PC-3 (cell line): ENCODE results near the gene PCNX3. TPM values are rescaled to one million over a fixed set of nuclear protein-coding genes. Genes with fewer than 3 reads are reported as not detected.

Experiments
- ATAC-seq: fragments of 200-7000 bp; cut with Tn5 transposase; 2 replicates; pipeline ENCODE4 v1.9.1; 2020; ENCODE audit warnings: mild to moderate bottlenecking, moderate library complexity
- BruUV-seq: library from RNA; stranded (reverse); fragments of 400-500 nt; replicated peaks from 2 replicates; lab custom pipeline; 2021; lab: Mats Ljungman, UMichigan
- CTCF ChIA-PET: fragments of 300-600 bp; sonication (Branson Sonifier 250); formaldehyde crosslinking; loops from one replicate; lab custom pipeline; 2022; ENCODE audit warnings: antibody characterized with exemption; lab: Charles Lee
- POLR2A ChIA-PET: fragments of 300-600 bp; sonication (Branson Sonifier 250); formaldehyde crosslinking; loops from one replicate; lab custom pipeline; 2022; ENCODE audit warnings: antibody characterized with exemption; ENCODE audit not compliant: unreplicated experiment; lab: Charles Lee
- DNase-seq: peaks from one replicate; pipeline ENCODE4 v3.0.0-alpha.2; 2015
- H2AFZ ChIP-seq: fragments of 300-600 bp; sonication (generic); 2 replicates; pipeline ENCODE4 v1.6.0; 2016; ENCODE audit warnings: antibody characterized with exemption, low read length
- H3F3A ChIP-seq: fragments of 300-600 bp; sonication (generic); one replicate; pipeline ENCODE4 v1.6.0; 2017; ENCODE audit warnings: antibody characterized with exemption, low read length, control low read depth, mild to moderate bottlenecking; ENCODE audit not compliant: unreplicated experiment
- H3K27ac ChIP-seq: fragments of 300-600 bp; sonication (generic); 2 replicates; pipeline ENCODE4 v1.5.1; 2016; ENCODE audit warnings: mild to moderate bottlenecking, low read length
- H3K27me3 ChIP-seq: fragments of 300-600 bp; sonication (generic); 2 replicates; pipeline ENCODE4 v1.6.1; 2016; ENCODE audit warnings: low read length, mixed read lengths
- H3K36me3 ChIP-seq: fragments of 300-600 bp; sonication (generic); 2 replicates; pipeline ENCODE4 v1.6.1; 2016; ENCODE audit warnings: low read depth, mixed run types, low read length, mixed read lengths
- H3K4me1 ChIP-seq: fragments of 300-600 bp; sonication (generic); 2 replicates; pipeline ENCODE4 v1.5.1; 2016; ENCODE audit warnings: low read length; ENCODE audit not compliant: insufficient read depth
- H3K4me2 ChIP-seq: fragments of 300-600 bp; sonication (generic); 2 replicates; pipeline ENCODE4 v1.6.0; 2016; ENCODE audit warnings: low read length
- H3K4me3 ChIP-seq: fragments of 300-600 bp; sonication (generic); 2 replicates; pipeline ENCODE4 v1.5.1; 2016; ENCODE audit warnings: mild to moderate bottlenecking, low read length, mixed read lengths
- H3K79me2 ChIP-seq: fragments of 300-600 bp; sonication (generic); 2 replicates; pipeline ENCODE4 v1.6.1; 2017; ENCODE audit warnings: low read length, mixed read lengths
- H3K9ac ChIP-seq: fragments of 300-600 bp; sonication (generic); 2 replicates; pipeline ENCODE4 v1.6.0; 2016; ENCODE audit warnings: mild to moderate bottlenecking, low read length
- H3K9me2 ChIP-seq: fragments of 300-600 bp; sonication (generic); replicated peaks from 2 replicates; pipeline ENCODE4 v1.6.1; 2016; ENCODE audit warnings: mixed run types, low read length, mixed read lengths
- H3K9me3 ChIP-seq: fragments of 300-600 bp; sonication (generic); 2 replicates; pipeline ENCODE4 v1.6.1; 2016; ENCODE audit warnings: low read length, mixed read lengths
- H4K20me1 ChIP-seq: fragments of 300-600 bp; sonication (generic); 2 replicates; pipeline ENCODE4 v1.6.1; 2016; ENCODE audit warnings: low read length, mixed read lengths
- EZH2 ChIP-seq: fragments of 300-600 bp; sonication (generic); IDR thresholded peaks from one replicate; pipeline ENCODE4 v1.6.1; 2017; ENCODE audit warnings: antibody characterized with exemption, mild to moderate bottlenecking, low read length; ENCODE audit not compliant: unreplicated experiment
- EZH2phosphoT487 ChIP-seq: fragments of 300-600 bp; sonication (generic); IDR thresholded peaks from 2 replicates; pipeline ENCODE4 v1.6.1; 2018; ENCODE audit warnings: mild to moderate bottlenecking, antibody characterized with exemption, low read length, borderline replicate concordance
- intact Hi-C: fragments of 100-400 bp; cut with micrococcal nuclease; formaldehyde crosslinking; loops from 2 replicates; pipeline ENCODE4 v1.9.0; 2023
- total RNA-seq: library from RNA; depleted of rRNA; stranded (reverse); fragments of >200 nt; gene quantifications from 2 replicates; pipeline ENCODE4 v1.2.3, GENCODE V29; 2014
- TF ChIP-seq, protein P1 (sequence below): fragments of 300-600 bp; sonication (generic); conservative IDR thresholded peaks from 2 replicates; pipeline ENCODE4 v1.5.1; 2017; ENCODE audit warnings: antibody characterized with exemption, low read depth, mild to moderate bottlenecking, low read length

Gene PCNX3
- total RNA-seq, 1 experiment from 2014 or later: 53.6 TPM

DNA sequence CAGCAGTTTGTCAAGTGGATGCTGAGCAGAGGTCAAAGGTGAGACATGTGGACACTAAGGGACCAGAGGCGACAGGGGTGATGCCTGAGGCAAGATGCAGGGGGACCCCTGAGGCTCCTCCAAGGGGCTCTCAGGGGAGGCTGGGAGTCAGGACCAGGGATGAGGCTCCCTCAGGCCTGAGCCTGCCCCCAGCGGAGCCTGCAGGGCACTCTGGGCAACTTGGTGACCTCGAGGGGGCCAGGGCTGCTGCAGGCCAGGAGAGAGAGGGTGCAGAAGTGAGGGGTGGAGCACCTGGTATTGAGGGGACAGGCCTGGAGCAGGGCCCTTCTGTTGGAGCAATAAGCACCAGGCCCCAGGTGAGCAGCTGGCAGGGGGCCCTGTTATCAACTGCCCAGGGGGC, 33.6 kb upstream of the PCNX3 start:
- H3K79me2 ChIP-seq: peaks cover 13% of the 10 kb centered on the region
- ChIA-PET POLR2A (no interaction called here), CTCF (no interaction called here)
- no peak overlapping the region for H3K4me3 ChIP-seq
- H3F3A ChIP-seq: no peaks in the 10 kb centered on the region
- H3K27ac ChIP-seq: no peak overlapping the region
- no peak overlapping the region for H2AFZ ChIP-seq
- no TSS peak for BruUV-seq
- no peak for DNase-seq
- ATAC-seq: no peak
- TF ChIP-seq, protein P1, sequence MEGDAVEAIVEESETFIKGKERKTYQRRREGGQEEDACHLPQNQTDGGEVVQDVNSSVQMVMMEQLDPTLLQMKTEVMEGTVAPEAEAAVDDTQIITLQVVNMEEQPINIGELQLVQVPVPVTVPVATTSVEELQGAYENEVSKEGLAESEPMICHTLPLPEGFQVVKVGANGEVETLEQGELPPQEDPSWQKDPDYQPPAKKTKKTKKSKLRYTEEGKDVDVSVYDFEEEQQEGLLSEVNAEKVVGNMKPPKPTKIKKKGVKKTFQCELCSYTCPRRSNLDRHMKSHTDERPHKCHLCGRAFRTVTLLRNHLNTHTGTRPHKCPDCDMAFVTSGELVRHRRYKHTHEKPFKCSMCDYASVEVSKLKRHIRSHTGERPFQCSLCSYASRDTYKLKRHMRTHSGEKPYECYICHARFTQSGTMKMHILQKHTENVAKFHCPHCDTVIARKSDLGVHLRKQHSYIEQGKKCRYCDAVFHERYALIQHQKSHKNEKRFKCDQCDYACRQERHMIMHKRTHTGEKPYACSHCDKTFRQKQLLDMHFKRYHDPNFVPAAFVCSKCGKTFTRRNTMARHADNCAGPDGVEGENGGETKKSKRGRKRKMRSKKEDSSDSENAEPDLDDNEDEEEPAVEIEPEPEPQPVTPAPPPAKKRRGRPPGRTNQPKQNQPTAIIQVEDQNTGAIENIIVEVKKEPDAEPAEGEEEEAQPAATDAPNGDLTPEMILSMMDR: no peak
- no peak for TF ChIP-seq EZH2
- no peak for TF ChIP-seq EZH2phosphoT487
- no peak overlapping the region for H3K4me2 ChIP-seq
- H3K9ac ChIP-seq: no peak overlapping the region
- H4K20me1 ChIP-seq: peaks cover 5% of the 10 kb centered on the region
- intact Hi-C loops: no loop called here
- peaks cover 8% of the 10 kb centered on the region for H3K36me3 ChIP-seq
- peaks cover 13% of the 10 kb centered on the region for H3K4me1 ChIP-seq
- no peaks in the 10 kb centered on the region for H3K9me3 ChIP-seq
- no peaks in the 10 kb centered on the region for H3K27me3 ChIP-seq
- H3K9me2 ChIP-seq: no peaks in the 10 kb centered on the region

DNA sequence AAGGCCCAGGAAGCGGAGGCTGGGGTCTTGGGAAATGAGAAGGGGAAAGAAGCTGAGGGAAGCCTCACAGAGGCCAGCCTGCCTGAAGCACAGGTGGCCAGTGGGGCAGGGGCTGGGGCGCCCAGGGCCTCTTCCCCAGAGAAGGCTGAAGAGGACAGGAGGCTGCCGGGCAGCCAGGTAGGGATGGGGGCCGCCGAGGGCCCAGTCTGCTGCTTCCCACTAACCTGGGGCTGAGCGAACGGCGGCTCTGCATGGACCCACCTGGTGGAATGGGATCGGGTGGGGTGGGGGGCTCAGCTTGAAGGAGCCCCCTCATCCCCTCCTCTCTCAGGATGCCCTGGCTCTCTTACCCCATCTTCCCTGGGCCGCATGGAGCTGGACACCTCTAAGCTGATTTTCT, 32.0 kb upstream of the PCNX3 start:
- Histone ChIP-seq H3K9me2 (no peaks in the 10 kb centered on the region), H3K36me3 (peaks cover 8% of the 10 kb centered on the region), H3K4me2 (no peak overlapping the region), H3K27me3 (no peaks in the 10 kb centered on the region), H3F3A (no peaks in the 10 kb centered on the region), H4K20me1 (no peaks in the 10 kb centered on the region), H3K4me1 (no peaks in the 10 kb centered on the region), H3K79me2 (peaks cover 1% of the 10 kb centered on the region; the same call in 1 of the 2 replicates), H2AFZ (no peak overlapping the region), H3K9me3 (no peaks in the 10 kb centered on the region), H3K4me3 (no peak overlapping the region), H3K27ac (no peak overlapping the region), H3K9ac (no peak overlapping the region)
- CTCF ChIA-PET: no interaction called here
- no TSS peak for BruUV-seq
- TF ChIP-seq, protein P1: no peak
- TF ChIP-seq EZH2 (no peak), EZH2phosphoT487 (no peak)
- POLR2A ChIA-PET: no interaction called here
- intact Hi-C loops: no loop called here
- ATAC-seq: no peak
- no peak for DNase-seq

DNA sequence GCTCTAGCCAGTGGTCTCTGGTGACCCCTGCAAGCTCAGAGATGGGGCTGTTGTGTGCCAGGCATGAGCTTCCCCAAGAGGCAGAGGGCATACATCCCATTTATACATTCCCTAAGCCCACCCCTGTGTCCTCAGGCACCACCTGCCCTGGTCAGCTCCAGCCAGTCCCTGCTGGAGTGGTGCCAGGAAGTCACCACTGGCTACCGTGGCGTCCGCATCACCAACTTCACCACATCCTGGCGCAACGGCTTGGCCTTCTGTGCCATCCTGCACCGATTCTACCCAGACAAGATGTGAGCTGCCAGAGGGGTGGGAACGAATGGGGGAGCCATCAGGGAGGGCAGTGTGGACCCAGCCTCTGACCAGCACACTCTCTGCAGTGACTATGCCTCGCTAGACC, 31.5 kb upstream of the PCNX3 start:
- DNase-seq (no peak), ATAC-seq (no peak)
- TF ChIP-seq, protein P1: no peak
- TF ChIP-seq EZH2 (no peak), EZH2phosphoT487 (no peak)
- Histone ChIP-seq H3K4me1 (no peaks in the 10 kb centered on the region), H3K9me2 (no peaks in the 10 kb centered on the region), H3K9ac (no peak overlapping the region), H3K36me3 (peaks cover 8% of the 10 kb centered on the region), H3K4me2 (no peak overlapping the region), H2AFZ (no peak overlapping the region), H3F3A (no peaks in the 10 kb centered on the region), H3K9me3 (no peaks in the 10 kb centered on the region), H3K27ac (no peak overlapping the region), H3K27me3 (no peaks in the 10 kb centered on the region), H3K79me2 (no peaks in the 10 kb centered on the region), H4K20me1 (no peaks in the 10 kb centered on the region), H3K4me3 (no peak overlapping the region)
- ChIA-PET POLR2A (no interaction called here), CTCF (no interaction called here)
- BruUV-seq: no TSS peak
- intact Hi-C loops: no loop called here
